DND-41 (cell line): ENCODE measurements around the gene ATF4.

Experiments
- ATAC-seq: fragments of 200-7000 bp; cut with Tn5 transposase; 3 replicates; pipeline ENCODE4 v1.9.1; 2021; ENCODE audit warnings: low read depth; ENCODE audit not compliant: insufficient read depth
- DNase-seq: peaks from one replicate; pipeline ENCODE4 v3.0.0-alpha.2; 2020
- H2AFZ ChIP-seq: 2 replicates; pipeline ENCODE4 v1.6.0; 2012; ENCODE audit warnings: low read depth, low read length
- H3K27ac ChIP-seq: 2 replicates; pipeline ENCODE4 v1.5.1; 2012; ENCODE audit warnings: low read length, inconsistent platforms
- H3K27me3 ChIP-seq: fragments of 200-600 bp; sonication (generic); 2 replicates; pipeline ENCODE4 v1.6.0; 2012; ENCODE audit warnings: low read length, mild to moderate bottlenecking, inconsistent platforms; ENCODE audit not compliant: insufficient read depth, poor library complexity
- H3K36me3 ChIP-seq: 2 replicates; pipeline ENCODE4 v1.5.1; 2012; ENCODE audit warnings: low read length, inconsistent platforms; ENCODE audit not compliant: insufficient read depth
- H3K4me1 ChIP-seq: 2 replicates; pipeline ENCODE4 v1.5.1; 2012; ENCODE audit warnings: mild to moderate bottlenecking, low read length; ENCODE audit not compliant: insufficient read depth
- H3K4me2 ChIP-seq: 2 replicates; pipeline ENCODE4 v1.6.0; 2012; ENCODE audit warnings: mild to moderate bottlenecking, moderate library complexity, low read length, inconsistent platforms; ENCODE audit not compliant: insufficient read depth
- H3K4me3 ChIP-seq, 2 experiments: fragments of 200-600 bp in 1 of 2; shearing (Covaris generic) in 1 of 2; 2 replicates each; pipeline ENCODE4 v1.5.1; 2012 to 2016; ENCODE audit warnings: inconsistent platforms in 2 of 2, low read length in 2 of 2, mild to moderate bottlenecking in 2 of 2, low read depth in 1 of 2, moderate library complexity in 1 of 2
- H3K79me2 ChIP-seq: 2 replicates; pipeline ENCODE4 v1.6.0; 2012; ENCODE audit warnings: low read length, inconsistent platforms; ENCODE audit not compliant: insufficient read depth
- H3K9ac ChIP-seq: 2 replicates; pipeline ENCODE4 v1.6.0; 2012; ENCODE audit warnings: low read depth, mild to moderate bottlenecking, inconsistent platforms, low read length, moderate library complexity
- H3K9me3 ChIP-seq: 2 replicates; pipeline ENCODE4 v1.5.1; 2012; ENCODE audit warnings: low read length, moderate library complexity, mild to moderate bottlenecking, inconsistent platforms; ENCODE audit not compliant: insufficient read depth, severe bottlenecking
- H4K20me1 ChIP-seq: 2 replicates; pipeline ENCODE4 v1.6.0; 2012; ENCODE audit warnings: low read length; ENCODE audit not compliant: insufficient read depth
- EZH2 ChIP-seq: IDR thresholded peaks from 3 replicates; pipeline ENCODE4 v1.6.1; 2012; ENCODE audit warnings: borderline replicate concordance, low read depth, mild to moderate bottlenecking, moderate library complexity, low read length, inconsistent platforms; ENCODE audit not compliant: severe bottlenecking
- TF ChIP-seq, protein P1 (sequence below): IDR thresholded peaks from 2 replicates; pipeline ENCODE4 v1.5.1; 2012; ENCODE audit warnings: borderline replicate concordance, low read length, moderate library complexity, mild to moderate bottlenecking; ENCODE audit not compliant: poor library complexity, severe bottlenecking; ENCODE audit errors: extremely low read depth

ATF4 gene

DNA sequence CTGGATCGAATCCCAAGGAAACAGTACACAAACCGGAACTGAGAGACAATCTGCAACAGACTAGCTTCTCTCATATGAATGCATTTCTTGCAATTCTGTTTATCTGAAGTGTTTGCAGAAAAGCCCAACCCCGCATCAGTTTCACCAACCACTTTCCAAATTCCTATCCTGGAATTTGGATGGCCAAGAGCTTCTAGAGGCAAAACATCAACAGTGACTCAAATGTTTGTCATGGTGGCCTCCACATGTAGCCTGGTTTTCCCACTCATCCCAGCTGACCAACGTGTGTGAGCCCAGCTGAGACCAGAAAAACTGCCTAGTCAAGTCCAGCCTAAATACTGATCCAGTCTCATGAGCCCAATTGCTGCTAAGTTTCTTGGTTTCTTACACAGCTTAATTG is 26.6 kb upstream of the ATF4 start:
- Histone ChIP-seq H2AFZ (no peak overlapping the region), H3K79me2 (no peaks in the 10 kb centered on the region), H3K4me2 (no peak overlapping the region), H3K36me3 (no peaks in the 10 kb centered on the region), H3K4me1 (peaks cover 7% of the 10 kb centered on the region; the same call in 1 of the 2 replicates), H3K27me3 (no peaks in the 10 kb centered on the region), H3K9me3 (no peaks in the 10 kb centered on the region), H4K20me1 (no peaks in the 10 kb centered on the region), H3K9ac (no peak overlapping the region), H3K4me3 (no peak overlapping the region), H3K27ac (no peak overlapping the region)
- ATAC-seq: no peak
- no peak for TF ChIP-seq EZH2
- TF ChIP-seq, protein P1, sequence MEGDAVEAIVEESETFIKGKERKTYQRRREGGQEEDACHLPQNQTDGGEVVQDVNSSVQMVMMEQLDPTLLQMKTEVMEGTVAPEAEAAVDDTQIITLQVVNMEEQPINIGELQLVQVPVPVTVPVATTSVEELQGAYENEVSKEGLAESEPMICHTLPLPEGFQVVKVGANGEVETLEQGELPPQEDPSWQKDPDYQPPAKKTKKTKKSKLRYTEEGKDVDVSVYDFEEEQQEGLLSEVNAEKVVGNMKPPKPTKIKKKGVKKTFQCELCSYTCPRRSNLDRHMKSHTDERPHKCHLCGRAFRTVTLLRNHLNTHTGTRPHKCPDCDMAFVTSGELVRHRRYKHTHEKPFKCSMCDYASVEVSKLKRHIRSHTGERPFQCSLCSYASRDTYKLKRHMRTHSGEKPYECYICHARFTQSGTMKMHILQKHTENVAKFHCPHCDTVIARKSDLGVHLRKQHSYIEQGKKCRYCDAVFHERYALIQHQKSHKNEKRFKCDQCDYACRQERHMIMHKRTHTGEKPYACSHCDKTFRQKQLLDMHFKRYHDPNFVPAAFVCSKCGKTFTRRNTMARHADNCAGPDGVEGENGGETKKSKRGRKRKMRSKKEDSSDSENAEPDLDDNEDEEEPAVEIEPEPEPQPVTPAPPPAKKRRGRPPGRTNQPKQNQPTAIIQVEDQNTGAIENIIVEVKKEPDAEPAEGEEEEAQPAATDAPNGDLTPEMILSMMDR: no peak
- DNase-seq: no peak

DNA sequence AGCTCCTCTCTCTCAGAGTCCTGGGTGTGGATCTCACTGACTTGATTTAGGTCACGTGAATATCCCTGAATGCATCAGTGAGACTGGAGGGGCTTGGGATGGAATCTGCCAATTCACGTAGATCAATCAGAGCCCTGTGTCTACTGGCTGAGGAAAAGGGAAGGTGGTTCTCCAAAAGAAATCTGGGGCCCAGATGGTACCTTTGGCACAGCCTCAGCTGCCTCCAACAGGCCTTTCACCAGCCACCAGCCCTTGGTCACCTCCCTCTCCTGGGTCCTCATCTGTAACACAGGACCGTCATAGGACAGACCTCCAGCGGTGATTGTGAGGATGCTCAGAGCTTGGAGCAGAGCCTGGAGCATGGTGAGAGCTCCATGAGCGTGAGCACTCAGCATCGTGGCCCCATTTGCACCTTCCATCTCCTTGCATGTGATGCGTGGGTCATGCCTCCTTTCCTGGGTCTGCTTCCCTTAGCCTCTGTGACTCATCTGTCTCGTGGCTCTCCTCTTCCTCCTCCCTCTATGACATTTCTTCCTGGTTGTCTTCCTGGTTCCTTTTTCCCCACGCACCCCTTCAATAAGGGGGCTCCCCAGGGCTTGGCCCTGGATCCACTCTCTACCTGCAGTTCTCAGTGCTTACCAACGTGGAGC is 25.8 kb upstream of the ATF4 start:
- no peak for DNase-seq
- H3K4me3 ChIP-seq: no peak overlapping the region
- no peaks in the 10 kb centered on the region for H3K27me3 ChIP-seq
- TF ChIP-seq EZH2: no peak
- TF ChIP-seq, protein P1: no peak
- H3K9me3 ChIP-seq: no peaks in the 10 kb centered on the region
- no peak overlapping the region for H2AFZ ChIP-seq
- no peak overlapping the region for H3K27ac ChIP-seq
- ATAC-seq: no peak
- H3K36me3 ChIP-seq: no peaks in the 10 kb centered on the region
- H4K20me1 ChIP-seq: no peaks in the 10 kb centered on the region
- H3K4me1 ChIP-seq: peaks cover 6% of the 10 kb centered on the region; the same call in 1 of the 2 replicates
- no peak overlapping the region for H3K9ac ChIP-seq
- H3K79me2 ChIP-seq: no peaks in the 10 kb centered on the region
- H3K4me2 ChIP-seq: no peak overlapping the region

DNA sequence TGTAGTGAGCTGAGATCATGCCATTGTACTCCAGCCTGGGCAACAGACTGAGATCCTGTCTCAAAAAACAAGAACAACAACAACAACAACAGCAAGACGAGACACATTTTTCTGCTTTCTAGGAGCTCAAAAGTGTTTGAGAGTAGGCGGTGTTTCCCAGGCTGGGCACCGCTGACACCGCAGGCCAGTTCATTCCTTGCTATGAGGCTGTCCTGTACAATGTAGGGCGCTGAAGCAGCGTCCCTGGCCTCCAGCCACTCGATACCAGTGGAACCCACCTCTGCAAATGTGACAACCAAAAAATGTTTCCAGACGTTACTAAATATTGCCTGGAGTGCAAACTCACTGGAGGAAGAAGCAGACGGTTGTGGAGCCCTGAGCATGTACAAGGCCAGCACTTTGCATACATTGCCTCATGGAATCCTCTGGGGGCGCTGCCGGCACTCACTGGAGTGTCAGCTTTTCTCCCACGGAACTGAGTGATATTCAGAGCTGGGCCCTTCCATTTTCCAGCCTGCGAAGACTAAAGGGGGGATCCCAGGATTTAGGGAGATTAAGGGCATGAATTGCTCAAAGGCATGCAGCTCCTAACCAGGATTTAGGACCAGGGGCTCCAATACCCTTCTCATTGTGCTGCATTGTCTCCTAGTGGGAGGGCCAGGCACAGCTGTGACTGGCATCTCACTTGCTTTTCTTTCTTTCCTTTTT is 24.1 kb upstream of the ATF4 start:
- Histone ChIP-seq H3K27me3 (no peaks in the 10 kb centered on the region), H4K20me1 (no peaks in the 10 kb centered on the region), H3K27ac (no peak overlapping the region), H3K79me2 (no peaks in the 10 kb centered on the region), H3K36me3 (no peaks in the 10 kb centered on the region), H3K9ac (no peak overlapping the region), H3K4me1 (peaks cover 1% of the 10 kb centered on the region; the same call in 1 of the 2 replicates), H3K4me2 (no peak overlapping the region), H2AFZ (no peak overlapping the region), H3K4me3 (no peak overlapping the region), H3K9me3 (no peaks in the 10 kb centered on the region)
- TF ChIP-seq, protein P1: peak; percentile 59
- TF ChIP-seq EZH2: no peak
- ATAC-seq (peak; percentile 70; the same call in 2 of the 3 replicates), DNase-seq (peak; percentile 48)
